CD4-positive, alpha-beta T cell treated with Interleukin-17A for 4 hours (primary cell): Measurements from ENCODE around the gene FGF11.
A peak's percentile ranks its signal among the peaks of the same experiment; 100 is the strongest.
"Not testable (repeated sequence)": the region's sequence is repeated elsewhere in the genome, so short reads cannot be mapped to it uniquely, and the experiment has no call there.

Source experiments
- DNase-seq: peaks from one replicate; pipeline ENCODE4 v3.0.0-alpha.2; 2020; ENCODE audit warnings: mixed read lengths

Gene FGF11

DNA sequence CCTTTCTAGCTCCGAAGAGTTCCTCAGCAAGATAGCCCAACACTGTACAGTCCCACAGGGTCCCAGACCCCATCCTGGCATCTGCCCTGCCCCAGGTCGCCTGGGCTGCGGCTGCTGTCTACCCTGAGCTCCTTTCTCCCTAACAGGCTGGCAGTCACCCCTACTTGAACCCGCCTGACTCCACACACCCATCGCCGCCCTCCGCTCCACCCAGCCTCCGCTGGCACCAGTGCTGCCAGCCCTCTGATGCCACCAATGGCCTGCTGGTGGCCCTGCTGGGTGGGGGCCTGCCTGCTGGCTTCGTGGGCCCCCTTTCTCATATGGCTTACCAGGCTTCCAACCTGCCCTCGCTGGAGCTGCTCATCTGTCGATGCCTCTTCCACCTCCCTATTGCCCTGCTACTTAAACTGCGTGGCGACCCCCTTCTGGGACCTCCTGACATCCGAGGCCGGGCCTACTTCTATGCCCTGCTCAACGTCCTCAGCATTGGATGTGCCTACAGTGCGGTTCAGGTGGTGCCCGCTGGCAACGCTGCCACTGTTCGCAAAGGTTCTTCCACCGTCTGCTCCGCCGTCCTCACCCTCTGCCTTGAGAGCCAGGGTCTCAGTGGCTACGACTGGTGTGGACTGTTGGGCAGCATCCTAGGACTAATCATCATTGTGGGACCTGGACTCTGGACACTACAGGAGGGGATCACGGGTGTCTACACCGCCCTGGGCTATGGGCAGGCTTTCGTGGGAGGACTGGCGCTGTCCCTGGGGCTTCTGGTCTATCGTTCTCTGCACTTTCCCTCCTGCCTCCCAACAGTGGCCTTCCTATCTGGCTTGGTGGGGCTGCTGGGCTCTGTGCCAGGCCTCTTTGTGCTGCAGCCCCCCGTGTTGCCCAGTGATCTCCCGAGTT is 42.8 kb downstream of the FGF11 start:
- DNase-seq = not testable (repeated sequence)

DNA sequence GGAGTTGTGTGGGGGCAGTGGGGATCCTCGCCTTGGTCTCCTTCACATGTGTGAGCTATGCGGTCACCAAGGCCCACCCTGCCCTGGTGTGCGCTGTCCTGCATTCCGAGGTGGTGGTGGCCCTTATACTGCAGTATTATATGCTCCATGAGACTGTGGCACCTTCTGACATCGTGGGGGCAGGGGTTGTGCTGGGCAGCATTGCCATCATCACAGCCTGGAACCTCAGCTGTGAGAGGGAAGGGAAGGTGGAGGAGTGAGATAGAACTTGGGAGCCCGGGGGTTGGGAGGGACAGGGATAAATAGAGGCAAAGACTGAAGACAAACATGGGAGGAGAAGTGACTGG is 43.4 kb downstream of the FGF11 start:
- DNase-seq = not testable (repeated sequence)

DNA sequence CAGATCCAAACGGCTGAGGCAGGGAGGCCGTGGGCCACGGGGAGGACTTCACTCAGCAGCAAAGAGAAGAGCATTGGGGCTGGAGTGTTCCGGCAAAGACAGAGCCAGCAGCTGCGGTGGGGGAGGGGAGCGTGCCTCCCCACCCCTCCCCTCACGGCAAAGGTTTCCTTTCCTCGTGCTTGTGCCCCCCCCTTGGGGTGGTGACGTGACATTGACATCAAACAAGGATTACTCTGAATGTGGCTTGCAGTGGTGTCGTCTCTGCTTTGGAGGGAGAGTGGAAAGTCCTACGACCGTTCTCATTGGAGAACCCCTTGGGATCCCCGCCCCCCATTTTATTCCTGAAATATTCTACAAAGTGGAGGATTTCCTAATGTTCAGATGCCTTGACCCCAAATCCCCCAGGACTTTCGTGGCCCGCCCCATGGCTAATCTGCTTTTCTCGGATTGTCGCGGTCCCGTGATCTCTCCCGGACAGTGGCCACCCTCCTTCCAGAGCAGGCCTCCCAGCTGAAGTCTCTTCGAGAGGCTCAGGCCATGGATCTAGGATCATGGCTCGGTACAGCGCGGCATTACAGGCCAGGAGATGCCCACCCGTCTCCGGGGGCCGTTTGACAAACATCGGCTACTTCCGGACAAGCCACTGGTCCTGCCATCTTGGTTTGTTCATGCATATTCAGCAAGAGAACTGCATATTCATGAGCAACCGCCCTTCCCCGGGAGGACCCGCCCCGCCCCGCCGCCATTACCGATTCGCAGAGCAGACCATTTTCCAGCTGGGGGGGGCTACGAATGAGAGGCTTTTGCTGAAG is 44.1 kb downstream of the FGF11 start:
- peak; percentile 96 for DNase-seq

DNA sequence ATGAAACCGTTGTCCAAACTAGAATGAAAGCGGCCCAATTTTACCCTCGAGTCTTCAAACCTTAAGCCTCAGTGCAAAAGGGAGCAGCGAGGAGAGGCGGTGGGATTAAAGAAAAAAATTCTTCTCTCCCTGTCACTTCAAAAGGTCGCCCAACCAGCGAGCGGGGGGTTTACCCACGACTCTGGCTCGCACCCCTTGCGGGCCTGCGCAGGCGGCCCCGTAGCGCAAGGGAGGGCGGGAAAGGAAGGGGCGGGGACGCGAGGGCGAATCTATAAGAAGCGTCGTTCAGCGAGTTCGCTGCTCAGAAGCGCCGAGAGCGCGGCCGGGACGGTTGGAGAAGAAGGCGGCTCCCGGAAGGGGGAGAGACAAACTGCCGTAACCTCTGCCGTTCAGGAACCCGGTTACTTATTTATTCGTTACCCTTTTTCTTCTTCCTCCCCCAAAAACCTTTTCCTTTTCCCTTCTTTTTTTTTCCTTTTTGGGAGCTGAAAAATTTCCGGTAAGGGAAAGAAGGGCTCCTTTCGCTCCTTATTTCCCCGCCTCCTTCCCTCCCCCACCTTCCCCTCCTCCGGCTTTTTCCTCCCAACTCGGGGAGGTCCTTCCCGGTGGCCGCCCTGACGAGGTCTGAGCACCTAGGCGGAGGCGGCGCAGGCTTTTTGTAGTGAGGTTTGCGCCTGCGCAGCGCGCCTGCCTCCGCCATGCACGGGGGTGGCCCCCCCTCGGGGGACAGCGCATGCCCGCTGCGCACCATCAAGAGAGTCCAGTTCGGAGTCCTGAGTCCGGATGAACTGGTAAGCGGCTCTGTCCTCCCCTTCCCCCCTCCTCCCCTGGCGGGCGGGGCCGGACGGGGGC is 45.0 kb downstream of the FGF11 start, which contains the start of gene POLR2A:
Gene POLR2A, plus strand, starts transcription at position 300 of the 852 bp plus-strand sequence.
- DNase-seq = peak; percentile 98

DNA sequence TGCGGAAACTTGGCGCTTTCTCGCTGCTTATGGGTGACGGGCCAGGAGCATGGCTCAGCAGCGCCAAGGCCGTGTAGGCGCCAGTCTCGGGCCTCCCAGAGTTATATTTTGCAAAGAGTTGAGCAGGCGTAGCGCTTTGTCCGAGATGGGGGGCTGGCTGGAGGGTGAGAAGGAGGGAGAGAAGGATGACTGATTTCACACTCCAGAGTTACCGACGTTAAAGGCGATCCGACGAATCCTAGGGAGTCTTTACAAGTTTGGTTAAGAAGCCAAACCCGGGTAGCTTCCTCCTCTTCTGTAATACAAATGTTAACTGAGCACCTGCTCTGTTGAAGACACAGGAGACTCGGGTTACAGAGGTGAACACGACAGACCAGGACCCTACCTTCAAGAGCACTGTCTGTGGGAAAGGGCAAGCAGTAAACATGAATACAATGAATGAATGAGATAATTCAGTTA is 45.6 kb downstream of the FGF11 start:
- DNase-seq = no peak

DNA sequence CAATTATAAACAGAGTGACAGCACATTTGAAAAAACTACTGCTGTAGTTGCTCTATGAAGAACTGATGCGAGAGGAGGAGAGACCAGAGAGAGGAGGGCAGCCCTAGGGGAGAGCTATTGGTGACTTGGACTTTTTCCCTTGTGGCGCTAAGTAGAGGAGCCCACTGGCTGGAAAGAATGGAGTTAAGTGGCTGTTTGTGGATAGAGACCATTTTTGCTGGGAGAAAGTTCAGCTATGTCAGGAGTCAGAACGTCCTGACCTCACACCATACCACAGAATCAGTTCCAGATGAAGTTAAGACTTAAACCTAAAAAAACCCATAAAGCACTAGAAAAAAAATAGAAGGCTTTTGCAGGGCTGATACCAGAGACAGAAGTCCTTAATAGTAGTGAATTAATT is 46.9 kb downstream of the FGF11 start:
- DNase-seq = no peak

DNA sequence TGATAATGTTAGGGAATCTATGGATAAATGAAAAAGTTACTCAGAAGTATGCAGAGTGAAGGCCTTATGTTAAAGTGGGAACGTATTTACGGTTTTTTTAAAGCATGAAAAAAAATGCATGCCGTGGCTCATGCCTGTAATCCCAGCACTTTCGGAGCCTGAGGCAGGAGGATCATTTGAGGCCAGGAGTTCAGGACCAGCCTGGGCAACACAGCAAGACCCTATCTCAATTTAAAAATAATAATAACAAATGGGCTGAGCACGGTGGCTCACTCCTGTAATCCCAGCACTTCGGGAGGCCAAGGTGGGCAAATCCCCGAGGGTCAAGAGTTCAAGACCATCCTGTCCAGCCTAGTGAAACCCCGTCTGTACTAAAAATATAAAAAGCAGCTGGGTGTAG is 50.8 kb downstream of the FGF11 start:
- DNase-seq = no peak

DNA sequence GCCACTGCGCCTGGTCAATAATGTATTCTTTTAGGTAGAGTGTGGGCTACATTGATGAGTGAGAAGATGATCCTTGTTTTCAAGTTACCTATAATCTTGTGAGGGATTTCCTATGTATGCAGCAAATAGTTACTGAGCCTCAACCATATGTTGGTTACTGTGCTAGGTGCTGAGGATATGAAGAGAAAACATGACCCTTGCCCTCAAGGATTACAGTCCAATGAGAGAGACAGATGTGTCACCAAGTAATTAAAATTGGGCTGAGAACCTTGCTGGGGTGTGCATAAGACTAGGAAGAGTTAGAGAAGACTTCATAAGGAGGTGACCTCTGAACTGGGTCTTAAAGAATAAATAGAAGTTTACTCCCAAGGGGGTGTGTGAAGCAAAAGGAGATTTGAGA is 52.3 kb downstream of the FGF11 start:
- DNase-seq = no peak

DNA sequence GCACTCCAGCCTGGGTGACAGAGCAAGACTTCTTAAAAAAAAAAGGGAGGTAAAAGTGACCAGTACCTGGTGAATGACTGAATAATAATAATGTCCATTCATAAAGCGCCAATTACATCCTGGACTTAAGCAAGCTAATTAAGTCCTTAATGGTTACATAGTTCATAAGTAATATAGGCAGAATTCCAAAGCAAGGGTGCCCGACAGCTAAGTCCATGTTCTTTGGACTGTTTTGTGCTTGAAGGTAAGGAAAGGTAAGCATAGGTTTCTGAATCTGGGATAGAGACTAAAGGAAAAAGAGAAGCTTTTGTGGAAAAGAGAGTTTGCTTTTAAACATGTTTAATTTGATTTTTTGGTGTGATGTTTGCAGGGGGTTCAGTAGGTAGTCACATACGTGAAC is 54.6 kb downstream of the FGF11 start:
- DNase-seq = no peak
